ENCODE data around the gene IP6K3. TPM values are rescaled to one million over a fixed set of nuclear protein-coding genes. Genes with fewer than 3 reads are reported as not detected.

The IP6K3 gene
- total RNA-seq, 4 donors from 2014 or later: 1.9 to 6.1 (median 5.5) TPM; not detected in 1

DNA sequence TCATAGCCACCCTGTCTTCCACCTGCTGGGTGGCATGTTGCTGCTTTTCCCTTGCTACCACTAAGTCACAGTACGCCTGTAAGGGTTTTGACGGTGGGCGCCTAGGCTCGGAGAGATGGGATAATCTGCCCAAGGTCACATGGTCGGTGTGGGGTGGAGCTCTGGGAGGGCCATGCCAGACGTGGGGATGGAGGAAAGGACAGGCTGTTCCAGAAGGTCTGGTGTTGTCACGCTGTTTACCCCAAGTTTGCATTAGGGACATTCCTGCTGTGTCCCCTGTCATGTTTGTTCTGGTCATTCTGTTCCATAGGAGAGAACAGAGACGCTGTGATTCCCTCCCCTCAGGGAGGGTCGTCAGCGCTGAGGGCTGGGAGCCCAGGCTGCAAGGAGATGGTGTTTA, 16.1 kb downstream of the IP6K3 start:
- no peak for TF ChIP-seq POLR2A (IDR thresholded peaks at IDR 0.05)
- TF ChIP-seq, protein P1, sequence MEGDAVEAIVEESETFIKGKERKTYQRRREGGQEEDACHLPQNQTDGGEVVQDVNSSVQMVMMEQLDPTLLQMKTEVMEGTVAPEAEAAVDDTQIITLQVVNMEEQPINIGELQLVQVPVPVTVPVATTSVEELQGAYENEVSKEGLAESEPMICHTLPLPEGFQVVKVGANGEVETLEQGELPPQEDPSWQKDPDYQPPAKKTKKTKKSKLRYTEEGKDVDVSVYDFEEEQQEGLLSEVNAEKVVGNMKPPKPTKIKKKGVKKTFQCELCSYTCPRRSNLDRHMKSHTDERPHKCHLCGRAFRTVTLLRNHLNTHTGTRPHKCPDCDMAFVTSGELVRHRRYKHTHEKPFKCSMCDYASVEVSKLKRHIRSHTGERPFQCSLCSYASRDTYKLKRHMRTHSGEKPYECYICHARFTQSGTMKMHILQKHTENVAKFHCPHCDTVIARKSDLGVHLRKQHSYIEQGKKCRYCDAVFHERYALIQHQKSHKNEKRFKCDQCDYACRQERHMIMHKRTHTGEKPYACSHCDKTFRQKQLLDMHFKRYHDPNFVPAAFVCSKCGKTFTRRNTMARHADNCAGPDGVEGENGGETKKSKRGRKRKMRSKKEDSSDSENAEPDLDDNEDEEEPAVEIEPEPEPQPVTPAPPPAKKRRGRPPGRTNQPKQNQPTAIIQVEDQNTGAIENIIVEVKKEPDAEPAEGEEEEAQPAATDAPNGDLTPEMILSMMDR (IDR thresholded peaks at IDR 0.05): no peak
- intact Hi-C loops (cut with DNase I; ENCODE audit: low total_unique reads): no loop called here
- no peaks in the 10 kb centered on the region for H3K4me1 ChIP-seq
- DNase-seq: no peak
- no peak overlapping the region for H3K4me3 ChIP-seq
- H3K27ac ChIP-seq: no peak overlapping the region
- no peaks in the 10 kb centered on the region for H3K9me3 ChIP-seq
- H3K36me3 ChIP-seq: no peaks in the 10 kb centered on the region
- H3K27me3 ChIP-seq: no peaks in the 10 kb centered on the region

DNA sequence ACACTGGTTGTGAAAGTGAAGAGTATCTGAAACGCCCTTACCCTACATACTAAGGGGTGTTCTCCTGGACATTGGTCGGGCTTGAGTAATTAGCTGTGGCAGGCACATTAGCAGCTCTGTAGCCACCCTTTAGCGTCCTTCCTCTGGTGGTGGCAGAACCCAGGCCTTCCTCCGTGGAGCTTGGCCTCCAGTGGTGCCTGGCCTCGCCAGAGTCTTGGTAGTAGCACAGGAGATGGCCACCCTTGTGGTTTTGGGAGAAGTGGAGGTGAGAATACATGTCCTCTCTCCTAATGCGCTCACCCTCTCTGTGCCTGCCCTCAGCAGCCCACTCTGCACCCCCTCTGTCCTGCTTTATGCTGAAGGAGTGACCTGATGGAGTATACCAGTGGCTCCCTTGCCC, 17.6 kb downstream of the IP6K3 start:
- TF ChIP-seq POLR2A (IDR thresholded peaks at IDR 0.05): no peak
- TF ChIP-seq, protein P1 (IDR thresholded peaks at IDR 0.05): no peak
- H3K36me3 ChIP-seq: no peaks in the 10 kb centered on the region
- H3K4me1 ChIP-seq: no peaks in the 10 kb centered on the region
- intact Hi-C loops (cut with DNase I; ENCODE audit: low total_unique reads): no loop called here
- H3K9me3 ChIP-seq: no peaks in the 10 kb centered on the region
- DNase-seq: no peak
- no peaks in the 10 kb centered on the region for H3K27me3 ChIP-seq
- no peak overlapping the region for H3K27ac ChIP-seq
- no peak overlapping the region for H3K4me3 ChIP-seq

DNA sequence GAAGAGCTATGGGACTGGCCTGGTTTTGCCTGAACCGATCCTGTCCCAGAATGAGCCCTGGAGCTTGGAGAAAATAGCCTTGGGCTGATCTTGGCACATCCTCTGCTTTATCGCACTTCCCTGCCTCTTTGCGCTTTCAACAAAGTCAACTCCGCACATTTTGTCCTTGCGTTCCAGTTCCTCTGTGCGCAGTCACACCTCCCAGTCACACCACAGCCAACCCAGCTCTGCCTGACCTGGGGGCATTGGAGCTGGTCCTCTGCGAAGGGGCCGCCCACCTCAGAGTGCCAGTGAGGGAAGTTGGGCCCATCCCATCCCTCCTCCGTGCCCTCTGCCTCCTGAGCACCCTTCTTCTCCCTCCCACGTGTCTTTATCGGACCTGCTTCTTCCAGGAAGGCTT, 18.3 kb downstream of the IP6K3 start:
- no peaks in the 10 kb centered on the region for H3K4me1 ChIP-seq
- TF ChIP-seq, protein P1 (IDR thresholded peaks at IDR 0.05): no peak
- TF ChIP-seq POLR2A (IDR thresholded peaks at IDR 0.05): no peak
- no peaks in the 10 kb centered on the region for H3K36me3 ChIP-seq
- H3K27me3 ChIP-seq: no peaks in the 10 kb centered on the region
- no peaks in the 10 kb centered on the region for H3K9me3 ChIP-seq
- no peak overlapping the region for H3K27ac ChIP-seq
- DNase-seq: no peak
- intact Hi-C loops (cut with DNase I; ENCODE audit: low total_unique reads): no loop called here
- H3K4me3 ChIP-seq: no peak overlapping the region

DNA sequence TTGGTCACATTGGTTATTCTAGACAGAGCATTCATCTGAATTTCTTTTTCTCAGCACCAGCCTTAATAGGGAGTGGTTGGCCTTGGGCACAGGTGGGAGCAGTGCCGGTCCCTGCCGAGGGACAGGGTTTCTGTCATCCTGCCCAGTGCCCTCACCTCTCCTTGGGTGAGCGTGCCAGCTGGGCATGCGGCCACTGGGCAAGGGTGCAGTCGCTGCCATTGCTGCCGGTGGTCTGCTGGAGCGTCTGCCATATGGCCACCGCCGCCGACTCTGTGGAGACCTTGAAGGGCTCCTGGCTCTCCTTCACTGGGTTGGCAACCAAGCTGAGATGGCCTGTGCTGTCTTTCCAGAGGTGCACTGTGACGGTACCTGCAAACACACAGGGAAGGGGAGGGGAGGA, 18.8 kb downstream of the IP6K3 start:
- H3K4me3 ChIP-seq: no peak overlapping the region
- DNase-seq: no peak
- intact Hi-C loops (cut with DNase I; ENCODE audit: low total_unique reads): no loop called here
- H3K9me3 ChIP-seq: no peaks in the 10 kb centered on the region
- no peak for TF ChIP-seq POLR2A (IDR thresholded peaks at IDR 0.05)
- TF ChIP-seq, protein P1 (IDR thresholded peaks at IDR 0.05): no peak
- no peaks in the 10 kb centered on the region for H3K27me3 ChIP-seq
- no peak overlapping the region for H3K27ac ChIP-seq
- no peaks in the 10 kb centered on the region for H3K36me3 ChIP-seq
- no peaks in the 10 kb centered on the region for H3K4me1 ChIP-seq

DNA sequence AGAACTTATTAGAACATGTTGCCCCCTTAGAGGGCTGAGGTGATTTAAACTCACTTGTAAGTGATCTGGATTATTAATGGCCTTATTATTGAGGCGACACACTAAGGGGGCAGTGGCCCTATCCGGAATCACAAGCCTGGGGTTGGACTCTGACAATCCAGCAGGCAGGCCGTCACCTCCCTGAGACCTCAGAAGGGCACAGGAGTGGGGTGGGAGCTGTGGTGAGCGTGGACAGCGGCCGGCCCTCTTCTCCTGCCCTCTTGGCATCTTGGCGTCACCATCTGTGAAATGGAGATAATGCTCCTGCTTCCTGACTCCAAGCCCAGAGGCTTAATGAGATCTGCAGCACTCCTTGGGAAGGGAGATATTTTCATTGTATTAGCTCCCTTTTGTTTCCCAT, 19.6 kb downstream of the IP6K3 start:
- no peaks in the 10 kb centered on the region for H3K4me1 ChIP-seq
- intact Hi-C loops (cut with DNase I; ENCODE audit: low total_unique reads): no loop called here
- H3K36me3 ChIP-seq: no peaks in the 10 kb centered on the region
- no peak overlapping the region for H3K4me3 ChIP-seq
- H3K27me3 ChIP-seq: no peaks in the 10 kb centered on the region
- H3K27ac ChIP-seq: no peak overlapping the region
- no peak for DNase-seq
- TF ChIP-seq, protein P1 (IDR thresholded peaks at IDR 0.05): no peak
- no peak for TF ChIP-seq POLR2A (IDR thresholded peaks at IDR 0.05)
- H3K9me3 ChIP-seq: no peaks in the 10 kb centered on the region
